Tibial nerve (tissue), 4 donors: Measurements from ENCODE around the gene CMTM8. TPM values are rescaled to one million over a fixed set of nuclear protein-coding genes. Genes with fewer than 3 reads are reported as not detected.

ENCODE experiments used
- DNase-seq, 2 donors: peaks; one replicate each; pipeline ENCODE4 v3.0.0-alpha.2; 2019; ENCODE audit warnings: low spot score in 2 of 2
- H3K27ac ChIP-seq, 4 donors: fragments of 200-600 bp; sonication (generic) in 3 of 4; one replicate each; pipeline ENCODE4 v1.5.1; 2017 to 2019; ENCODE audit warnings: mild to moderate bottlenecking in 1 of 4
- H3K27me3 ChIP-seq, 2 donors: fragments of 200-600 bp; sonication (generic) in 1 of 2; one replicate each; pipeline versions ENCODE4 v1.5.1 to v1.6.0; 2017 to 2019
- H3K36me3 ChIP-seq, 3 donors: fragments of 200-600 bp; sonication (generic); one replicate each; pipeline ENCODE4 v1.5.1; 2018 to 2019
- H3K4me1 ChIP-seq, 4 donors: fragments of 200-600 bp; sonication (generic) in 3 of 4; one replicate each; pipeline ENCODE4 v1.5.1; 2017 to 2019
- H3K4me3 ChIP-seq, 4 donors: fragments of 200-600 bp; sonication (generic) in 3 of 4; one replicate each; pipeline ENCODE4 v1.5.1; 2017 to 2019; ENCODE audit warnings: mild to moderate bottlenecking in 1 of 4, moderate library complexity in 1 of 4
- H3K9me3 ChIP-seq, 4 donors: fragments of 200-600 bp; sonication (generic) in 3 of 4; one replicate each; pipeline ENCODE4 v1.5.1; 2017 to 2019
- EP300 ChIP-seq, 2 donors: sonication (generic); formaldehyde crosslinking; IDR thresholded peaks; one replicate each; pipeline ENCODE4 v1.6.1; 2017; ENCODE audit warnings: antibody characterized with exemption in 2 of 2, mild to moderate bottlenecking in 1 of 2
- POLR2A ChIP-seq, 2 donors: fragments of 450-650 bp; IDR thresholded peaks; one replicate each; pipeline ENCODE4 v1.6.1; 2017; ENCODE audit warnings: antibody characterized with exemption in 2 of 2, mild to moderate bottlenecking in 2 of 2, moderate library complexity in 2 of 2
- WGBS, 2 donors: methylation state at CpG; one replicate each; pipeline ENCODE4 v1.1.5; 2018; 5-methylcytosine and 5-hydroxymethylcytosine counted together
- total RNA-seq, 4 donors: library from RNA; depleted of rRNA; stranded (reverse); fragments of >200 nt; gene quantifications; one replicate each; pipeline ENCODE4 v1.1.0, GENCODE V29; 2016
- TF ChIP-seq, protein P1 (sequence below), 5 experiments: fragments of 200-600 bp in 3 of 5; fragments of 450-650 bp in 2 of 5; sonication (generic) in 3 of 5; IDR thresholded peaks; one replicate each; pipeline ENCODE4 v1.5.1; 2016 to 2019; ENCODE audit warnings: antibody characterized with exemption in 5 of 5, mild to moderate bottlenecking in 3 of 5, moderate library complexity in 2 of 5

The CMTM8 gene
- total RNA-seq, 4 donors from 2014 or later = 2.9 to 8.4 (median 7.3) TPM

DNA sequence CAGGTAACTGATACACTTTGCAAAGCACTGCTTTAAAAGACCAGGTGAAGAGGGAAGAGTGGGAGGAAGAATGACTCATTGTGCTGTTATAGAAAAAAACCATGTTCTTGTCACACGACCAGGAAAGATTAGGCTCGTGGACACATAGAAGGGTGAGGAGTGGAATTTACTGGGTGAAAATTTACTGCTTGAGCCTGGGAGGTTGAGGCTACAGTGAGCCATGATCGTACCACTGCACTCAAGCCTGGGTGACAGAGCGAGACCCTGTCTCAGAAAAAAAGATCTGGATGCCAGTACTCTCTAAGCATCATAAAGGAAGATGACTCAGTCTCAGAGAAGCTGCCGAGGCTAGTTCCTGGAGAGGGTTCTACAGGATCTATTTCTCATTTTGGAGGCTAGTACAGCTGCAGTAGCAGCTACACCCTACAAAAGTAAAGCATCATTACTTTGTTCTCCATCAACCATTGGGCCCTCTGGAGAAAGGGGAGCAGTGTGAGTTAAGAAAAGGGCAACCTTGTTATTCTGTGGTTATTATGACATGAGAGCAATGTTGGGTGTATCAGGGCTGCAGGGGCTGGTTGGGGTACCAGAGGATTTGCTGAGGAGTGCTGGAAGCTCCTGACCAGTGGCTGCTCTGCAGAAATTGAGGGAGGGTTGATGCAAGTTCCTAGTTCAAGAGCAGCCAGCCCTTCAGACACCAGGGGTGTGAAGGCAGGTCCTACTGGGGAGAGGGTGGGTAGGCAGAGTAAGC is 75.4 kb downstream of the CMTM8 start:
- WGBS, 2 donors = 64% methylated on average over 5 of the region's 5 CpGs
- no peak for DNase-seq
- H3K27ac ChIP-seq = no peak overlapping the region

DNA sequence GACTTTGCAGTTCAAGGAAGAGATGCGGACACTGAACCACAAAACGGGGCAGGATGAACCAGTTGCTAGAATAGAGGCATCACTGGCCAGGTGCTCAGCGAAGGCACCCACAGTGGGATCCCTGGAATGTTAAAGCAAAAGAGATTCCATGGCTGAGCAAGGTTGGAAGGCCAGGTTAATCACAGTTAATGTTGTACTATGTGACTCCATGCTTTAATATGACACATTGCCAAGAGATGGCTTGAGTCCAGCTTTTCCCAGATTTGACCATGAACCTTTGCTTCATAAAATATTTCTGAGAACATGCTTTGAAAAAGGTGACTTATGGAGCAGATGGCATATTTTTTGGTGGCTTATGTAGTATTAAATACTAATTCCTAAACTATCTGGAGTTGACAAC is 77.0 kb downstream of the CMTM8 start:
- Histone ChIP-seq H3K4me3 (no peak overlapping the region), H3K4me1 (peaks cover 0 to 6% (median 0%) of the 10 kb centered on the region in 4 donors), H3K27ac (no peak overlapping the region), H3K36me3 (no peaks in the 10 kb centered on the region), H3K27me3 (no peaks in the 10 kb centered on the region), H3K9me3 (no peaks in the 10 kb centered on the region)
- no peak for TF ChIP-seq POLR2A (IDR thresholded peaks at IDR 0.05)
- WGBS, 2 donors = 92 to 96% methylated on average over 3 of the region's 3 CpGs
- no peak for DNase-seq

More for the DNA sequence above, 75.4 kb downstream of the CMTM8 start:
- Histone ChIP-seq H3K36me3 (no peaks in the 10 kb centered on the region), H3K4me1 (peaks cover 0 to 6% (median 0%) of the 10 kb centered on the region in 4 donors), H3K9me3 (no peaks in the 10 kb centered on the region), H3K27me3 (no peaks in the 10 kb centered on the region), H3K4me3 (no peak overlapping the region)
- TF ChIP-seq, protein P1, sequence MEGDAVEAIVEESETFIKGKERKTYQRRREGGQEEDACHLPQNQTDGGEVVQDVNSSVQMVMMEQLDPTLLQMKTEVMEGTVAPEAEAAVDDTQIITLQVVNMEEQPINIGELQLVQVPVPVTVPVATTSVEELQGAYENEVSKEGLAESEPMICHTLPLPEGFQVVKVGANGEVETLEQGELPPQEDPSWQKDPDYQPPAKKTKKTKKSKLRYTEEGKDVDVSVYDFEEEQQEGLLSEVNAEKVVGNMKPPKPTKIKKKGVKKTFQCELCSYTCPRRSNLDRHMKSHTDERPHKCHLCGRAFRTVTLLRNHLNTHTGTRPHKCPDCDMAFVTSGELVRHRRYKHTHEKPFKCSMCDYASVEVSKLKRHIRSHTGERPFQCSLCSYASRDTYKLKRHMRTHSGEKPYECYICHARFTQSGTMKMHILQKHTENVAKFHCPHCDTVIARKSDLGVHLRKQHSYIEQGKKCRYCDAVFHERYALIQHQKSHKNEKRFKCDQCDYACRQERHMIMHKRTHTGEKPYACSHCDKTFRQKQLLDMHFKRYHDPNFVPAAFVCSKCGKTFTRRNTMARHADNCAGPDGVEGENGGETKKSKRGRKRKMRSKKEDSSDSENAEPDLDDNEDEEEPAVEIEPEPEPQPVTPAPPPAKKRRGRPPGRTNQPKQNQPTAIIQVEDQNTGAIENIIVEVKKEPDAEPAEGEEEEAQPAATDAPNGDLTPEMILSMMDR (IDR thresholded peaks at IDR 0.05) = no peak
- no peak for TF ChIP-seq POLR2A (IDR thresholded peaks at IDR 0.05)
- no peak for TF ChIP-seq EP300 (IDR thresholded peaks at IDR 0.05)

DNA sequence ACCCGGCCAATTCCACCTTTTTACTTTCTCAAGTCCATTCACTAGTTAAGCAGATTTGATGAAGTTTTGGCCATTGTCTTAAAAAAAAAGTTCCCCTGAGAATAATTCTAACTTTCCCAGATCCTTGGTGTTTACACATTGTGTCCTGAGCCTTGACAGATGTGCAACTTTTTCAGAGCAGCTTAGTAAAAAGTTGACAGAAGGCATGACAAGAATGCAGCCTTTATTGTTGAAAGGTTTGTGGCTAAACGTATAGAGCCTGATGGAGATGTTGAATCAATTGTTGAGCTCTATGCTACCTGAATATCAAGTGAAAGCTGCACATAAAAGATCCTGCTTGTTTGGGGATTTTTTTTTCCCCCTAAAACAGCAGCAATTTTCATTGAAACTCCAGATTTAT is 77.8 kb downstream of the CMTM8 start:
- WGBS, 2 donors = 57 to 78% methylated on average over 2 of the region's 2 CpGs
- TF ChIP-seq, protein P1 (IDR thresholded peaks at IDR 0.05) = no peak
- TF ChIP-seq EP300 (IDR thresholded peaks at IDR 0.05) (no peak), POLR2A (IDR thresholded peaks at IDR 0.05) (no peak)
- Histone ChIP-seq H3K9me3 (no peaks in the 10 kb centered on the region), H3K36me3 (no peaks in the 10 kb centered on the region), H3K27ac (no peak overlapping the region), H3K4me3 (no peak overlapping the region), H3K27me3 (no peaks in the 10 kb centered on the region), H3K4me1 (peaks cover 0 to 6% (median 1%) of the 10 kb centered on the region in 4 donors)
- no peak for DNase-seq

DNA sequence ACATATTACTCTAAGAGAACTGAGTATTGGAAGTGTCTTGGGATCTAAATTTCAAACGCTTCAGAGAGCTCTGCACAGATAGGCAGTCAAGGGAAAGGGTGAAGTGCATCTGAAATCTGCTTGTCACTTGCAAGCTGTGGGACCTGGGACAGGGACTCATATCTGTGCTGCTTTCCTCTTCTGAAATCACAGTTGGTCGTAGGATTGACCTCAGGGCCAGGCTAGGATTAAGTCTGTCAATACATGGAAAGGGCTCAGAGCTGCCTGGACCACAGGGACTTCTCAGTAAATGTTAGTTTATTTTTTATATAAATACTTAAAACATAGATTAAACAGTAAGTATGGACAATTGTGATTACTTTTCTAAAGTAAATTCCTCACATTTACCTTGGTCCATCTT is 78.5 kb downstream of the CMTM8 start:
- H3K4me1 ChIP-seq = peaks cover 0 to 4% (median under 1%) of the 10 kb centered on the region in 4 donors
- H3K27ac ChIP-seq = no peak overlapping the region
- WGBS, 2 donors = 41 to 82% methylated on average over 2 of the region's 2 CpGs
- no peaks in the 10 kb centered on the region for H3K27me3 ChIP-seq
- no peak for TF ChIP-seq EP300 (IDR thresholded peaks at IDR 0.05)
- TF ChIP-seq, protein P1 (IDR thresholded peaks at IDR 0.05) = no peak
- no peak for TF ChIP-seq POLR2A (IDR thresholded peaks at IDR 0.05)
- no peaks in the 10 kb centered on the region for H3K9me3 ChIP-seq
- no peak for DNase-seq
- no peaks in the 10 kb centered on the region for H3K36me3 ChIP-seq
- H3K4me3 ChIP-seq = no peak overlapping the region

DNA sequence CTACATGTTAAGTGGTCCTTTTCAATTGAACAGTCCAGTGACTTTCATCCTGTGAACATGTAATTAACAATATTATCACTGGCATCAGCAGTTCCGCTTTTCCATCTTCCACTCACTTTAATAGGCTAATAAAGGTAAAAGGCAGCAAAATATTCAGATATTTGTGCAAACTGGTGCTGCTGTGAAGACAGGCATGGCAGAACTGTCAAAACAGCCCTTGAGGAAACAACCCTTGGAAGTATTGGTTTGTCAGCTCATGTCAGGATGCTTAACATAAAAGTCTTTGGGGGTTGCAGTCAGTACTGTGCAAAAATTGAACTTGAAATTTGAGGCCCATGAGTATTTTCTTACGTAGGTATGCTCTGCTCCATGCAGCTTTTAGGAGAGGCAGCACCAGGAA is 81.1 kb downstream of the CMTM8 start:
- no peak for DNase-seq
- TF ChIP-seq, protein P1 (IDR thresholded peaks at IDR 0.05) = no peak
- TF ChIP-seq EP300 (IDR thresholded peaks at IDR 0.05) = no peak
- no peak for TF ChIP-seq POLR2A (IDR thresholded peaks at IDR 0.05)
- Histone ChIP-seq H3K36me3 (no peaks in the 10 kb centered on the region), H3K9me3 (no peaks in the 10 kb centered on the region), H3K27me3 (no peaks in the 10 kb centered on the region), H3K4me1 (peaks cover 0 to 4% (median 0%) of the 10 kb centered on the region in 4 donors), H3K27ac (no peak overlapping the region), H3K4me3 (no peak overlapping the region)
- 97 to 98% methylated on average over 2 of the region's 2 CpGs for WGBS, 2 donors
